ENCODE measurements around the gene ZNF33B. TPM values are rescaled to one million over a fixed set of nuclear protein-coding genes. Genes with fewer than 3 reads are reported as not detected.

The ZNF33B gene
- total and polyA plus RNA-seq, 9 of the 15 experiments (the other 6 are each of a cell fraction or from before 2014, with no cell fraction given) = 6.9 to 23.9 (median 15.4) TPM

GRCh38 chr10:42646687-42647640, 8.6 kb upstream of the ZNF33B start (continued):
- TF ChIP-seq ZNF407 (IDR thresholded peaks at IDR 0.05; ENCODE audit: low read depth) (no peak), FOXA3 (CRISPR knock-in tag; conservative IDR thresholded peaks at IDR 0.05 in 1 of 2, IDR thresholded peaks at IDR 0.05 in 1 of 2) (no peak), SOX6 (IDR thresholded peaks at IDR 0.05) (peak; percentile 77), CREB3L1 (IDR thresholded peaks at IDR 0.05; ENCODE audit: borderline replicate concordance, low read depth) (no peak; the same call in 1 of the 2 replicates), SMARCA4 (IDR thresholded peaks at IDR 0.05) (peak; percentile 87), MEIS2 (IDR thresholded peaks at IDR 0.05; ENCODE audit: partially characterized antibody) (peak; percentile 41), ZNF140 (CRISPR knock-in tag; IDR thresholded peaks at IDR 0.05) (no peak), ZNF561 (CRISPR knock-in tag; conservative IDR thresholded peaks at IDR 0.05) (no peak), ZBTB1 (CRISPR knock-in tag; IDR thresholded peaks at IDR 0.05; ENCODE audit: borderline replicate concordance, low read depth) (no peak), ZBTB33 (CRISPR knock-in tag; IDR thresholded peaks at IDR 0.05) (peak; percentile 10; the same call in 1 of the 2 replicates), PHB2 (IDR thresholded peaks at IDR 0.05; ENCODE audit: low read depth) (peak; percentile 57; the same call in 1 of the 2 replicates), SNIP1 (IDR thresholded peaks at IDR 0.05; ENCODE audit: low read depth) (no peak), CBFA2T2 (conservative IDR thresholded peaks at IDR 0.05) (peak; percentile 95), NCOR1 (IDR thresholded peaks at IDR 0.05) (peak; percentile 92), MYNN (IDR thresholded peaks at IDR 0.05) (peak; percentile 53; the same call in 1 of the 2 replicates), MYNN (CRISPR knock-in tag; IDR thresholded peaks at IDR 0.05) (no peak), EZH2 (IDR thresholded peaks at IDR 0.05; ENCODE audit: borderline replicate concordance, low read depth, low read length) (no peak)
